GM12891 (cell line): ENCODE results near the gene OSBP2.
A peak's percentile ranks its signal among the peaks of the same experiment; 100 is the strongest.

Source experiments
- DNase-seq: peaks from one replicate; pipeline ENCODE4 v3.0.0; 2011; ENCODE audit warnings: low spot score; ENCODE audit not compliant: insufficient read length
- FAIRE-seq: peaks from 2 replicates; lab custom pipeline; 2011; peaks lifted over from hg19 to GRCh38; lab: Jason Lieb, UNC
- PAX5 ChIP-seq: IDR thresholded peaks from 2 replicates; pipeline ENCODE4 v1.6.1; 2011; ENCODE audit warnings: low read length, moderate library complexity, mild to moderate bottlenecking; ENCODE audit not compliant: insufficient read depth, severe bottlenecking
- POLR2A ChIP-seq: IDR thresholded peaks from 2 replicates; pipeline ENCODE4 v1.6.1; 2011; ENCODE audit warnings: low read depth, low read length, control low read depth
- POLR2AphosphoS5 ChIP-seq: IDR thresholded peaks from 2 replicates; pipeline ENCODE4 v1.6.1; 2011; ENCODE audit warnings: low read depth, low read length, control low read depth
- POU2F2 ChIP-seq: IDR thresholded peaks from 2 replicates; pipeline ENCODE4 v1.6.1; 2011; ENCODE audit warnings: low read depth, mild to moderate bottlenecking, control low read depth, low read length, moderate library complexity
- SPI1 ChIP-seq: IDR thresholded peaks from 2 replicates; pipeline ENCODE4 v1.6.1; 2011; ENCODE audit warnings: low read depth, low read length, control low read depth
- TAF1 ChIP-seq: IDR thresholded peaks from 2 replicates; pipeline ENCODE4 v1.6.1; 2011; ENCODE audit warnings: low read depth, low read length, control low read depth

Gene OSBP2

GRCh38 chr22:30742291-30743256 lies 47.9 kb downstream of the OSBP2 start:
- TF ChIP-seq POLR2AphosphoS5: no peak
- no peak for TF ChIP-seq PAX5
- TF ChIP-seq POLR2A: no peak
- TF ChIP-seq POU2F2: no peak
- TF ChIP-seq TAF1: no peak
- TF ChIP-seq SPI1: no peak
- FAIRE-seq: peak; percentile 51
- DNase-seq: no peak

DNA sequence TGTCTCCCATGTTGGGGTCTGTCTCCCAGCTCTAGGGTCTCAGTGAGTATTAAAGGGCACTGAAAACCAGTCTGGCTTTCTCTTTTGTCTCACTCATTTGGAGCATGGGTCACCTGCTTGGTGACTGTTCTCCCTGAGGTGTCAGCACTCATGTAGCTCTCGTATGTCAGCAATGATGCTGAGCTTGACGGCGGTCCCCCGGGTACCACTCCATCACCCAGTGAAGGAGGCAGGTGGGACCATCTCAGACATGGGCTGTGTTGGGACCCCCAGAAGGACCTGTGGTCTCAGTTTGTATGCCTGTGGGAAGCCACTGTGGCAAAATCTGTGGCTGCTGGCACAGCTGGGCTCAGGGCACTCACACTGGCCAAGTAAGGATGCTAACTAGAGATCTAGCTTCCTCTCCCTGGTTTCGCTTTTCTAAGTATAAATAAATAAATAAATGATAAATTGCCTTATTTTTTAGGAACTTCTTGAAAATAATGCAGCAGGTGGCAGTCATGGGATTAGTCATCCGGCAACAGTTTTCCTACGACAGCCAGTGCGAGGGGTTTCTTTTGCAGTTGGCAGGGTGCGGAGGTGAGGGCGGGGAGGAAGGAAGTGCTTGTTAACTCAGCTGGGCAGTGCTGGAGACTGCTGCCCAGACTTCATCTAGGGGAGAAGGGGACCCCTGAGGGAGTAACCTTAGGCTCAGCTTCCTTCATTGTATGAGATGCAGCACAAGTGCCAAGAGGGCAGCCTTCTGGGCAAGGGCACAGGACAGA lies 48.8 kb downstream of the OSBP2 start:
- no peak for TF ChIP-seq POLR2AphosphoS5
- 0 out of 2 replicates have a peak, but pooled peaks have one; percentile 17 for TF ChIP-seq SPI1
- FAIRE-seq: no peak
- DNase-seq: no peak

DNA sequence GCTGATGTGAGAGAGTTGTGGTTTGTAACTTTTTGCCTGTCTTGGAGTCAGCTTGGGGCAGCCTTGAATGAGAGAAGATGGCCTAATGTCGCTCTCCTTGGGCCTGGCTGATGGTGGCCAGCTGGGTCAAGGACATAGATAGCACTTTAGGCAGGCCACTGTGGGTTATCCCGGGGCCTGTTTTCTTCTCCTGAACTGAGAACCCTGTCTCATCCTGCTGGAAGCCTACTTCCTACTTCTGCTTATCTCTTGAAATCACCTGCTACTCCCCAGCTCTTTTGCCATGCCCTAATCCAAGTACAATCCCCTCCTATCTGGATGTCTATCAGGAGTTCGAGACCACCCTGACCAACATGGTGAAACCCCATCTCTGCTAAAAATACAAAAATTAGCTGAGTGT lies 49.5 kb downstream of the OSBP2 start:
- TF ChIP-seq POLR2A (no peak), PAX5 (no peak), TAF1 (no peak), SPI1 (no peak), POLR2AphosphoS5 (no peak), POU2F2 (no peak)
- DNase-seq (no peak), FAIRE-seq (no peak)

DNA sequence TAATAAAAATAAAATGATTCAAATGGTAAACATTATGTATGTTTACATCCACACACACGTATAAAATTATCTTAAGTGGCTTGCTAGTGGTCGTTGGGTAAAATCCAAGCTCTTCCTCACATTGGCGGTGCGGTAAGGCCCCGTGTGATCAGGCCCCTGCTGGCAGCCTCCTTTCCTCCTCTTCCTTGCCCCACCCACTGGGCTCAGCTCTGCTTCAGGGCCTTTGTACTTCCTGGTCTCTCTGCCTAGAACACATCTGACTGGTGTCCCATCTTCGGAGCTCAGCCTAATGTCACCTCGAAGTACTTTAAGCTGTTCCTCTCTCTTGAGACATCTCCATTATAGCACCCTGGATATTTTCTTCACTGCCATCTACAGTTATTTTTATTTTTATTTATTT lies 52.8 kb downstream of the OSBP2 start:
- no peak for TF ChIP-seq PAX5
- no peak for TF ChIP-seq SPI1
- no peak for TF ChIP-seq POU2F2
- no peak for TF ChIP-seq POLR2AphosphoS5
- TF ChIP-seq TAF1: no peak
- TF ChIP-seq POLR2A: no peak
- DNase-seq: no peak
- no peak for FAIRE-seq

GRCh38 chr22:30749272-30749671 lies 54.6 kb downstream of the OSBP2 start:
- no peak for DNase-seq
- TF ChIP-seq SPI1: no peak
- no peak for TF ChIP-seq POU2F2
- TF ChIP-seq POLR2A: no peak
- no peak for TF ChIP-seq PAX5
- TF ChIP-seq TAF1: no peak
- no peak for TF ChIP-seq POLR2AphosphoS5
- no peak for FAIRE-seq

- FAIRE-seq (no peak), DNase-seq (no peak)
- TF ChIP-seq POU2F2 (no peak), SPI1 (no peak), TAF1 (no peak), POLR2A (no peak), PAX5 (no peak), POLR2AphosphoS5 (no peak)
These were observed 55.2 kb downstream of the OSBP2 start for GRCh38 chr22:30749849-30750248.

DNA sequence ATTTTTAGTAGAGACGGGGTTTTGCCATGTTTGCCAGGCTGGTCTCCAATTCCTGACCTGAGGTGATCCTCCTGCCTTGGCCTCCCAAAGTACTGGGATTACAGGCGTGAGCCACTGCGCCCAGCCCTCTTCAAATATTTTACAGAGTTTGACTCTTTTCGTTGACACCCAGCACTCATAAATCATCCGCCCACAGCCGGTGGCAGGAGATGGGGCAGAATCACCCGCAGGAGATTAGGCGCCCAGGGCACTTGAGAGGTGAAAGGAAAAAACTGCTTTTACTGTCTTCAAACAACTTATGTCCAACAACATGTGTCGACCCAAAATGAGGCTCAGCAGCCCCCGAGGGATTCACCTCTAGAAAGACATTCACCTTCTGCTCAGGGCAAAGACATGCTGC lies 56.9 kb downstream of the OSBP2 start:
- FAIRE-seq (no peak), DNase-seq (no peak)
- TF ChIP-seq PAX5 (no peak), POLR2AphosphoS5 (no peak), SPI1 (no peak), TAF1 (no peak), POU2F2 (no peak), POLR2A (no peak)

- no peak for FAIRE-seq
- DNase-seq: no peak
- no peak for TF ChIP-seq POLR2AphosphoS5
- no peak for TF ChIP-seq TAF1
- no peak for TF ChIP-seq SPI1
- no peak for TF ChIP-seq PAX5
- no peak for TF ChIP-seq POU2F2
- no peak for TF ChIP-seq POLR2A
These were observed 58.1 kb downstream of the OSBP2 start for GRCh38 chr22:30752771-30753170.

DNA sequence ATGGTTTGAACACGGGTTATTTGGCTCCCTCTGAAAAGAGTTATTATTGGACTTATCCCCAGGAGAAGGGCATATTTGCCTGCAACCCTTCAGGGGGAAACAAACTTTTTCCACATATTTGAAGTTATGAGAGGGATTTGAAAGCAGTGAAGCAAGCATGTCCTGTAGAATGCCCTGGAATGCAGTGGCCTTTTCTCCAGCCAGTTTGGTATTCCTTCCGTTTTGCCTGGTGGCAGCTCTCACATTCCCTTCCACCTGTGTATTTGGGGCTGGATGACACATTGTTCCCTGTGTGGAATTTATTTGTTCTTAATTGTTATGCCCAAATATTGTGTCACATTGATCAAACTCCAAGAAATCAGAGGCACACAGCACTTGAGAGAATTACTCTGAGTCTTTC lies 59.0 kb downstream of the OSBP2 start:
- DNase-seq (no peak), FAIRE-seq (no peak)
- TF ChIP-seq POLR2A (no peak), POLR2AphosphoS5 (no peak), PAX5 (no peak), SPI1 (no peak), TAF1 (no peak), POU2F2 (no peak)
